ENCODE data around the gene TOX2. TPM values are rescaled to one million over a fixed set of nuclear protein-coding genes. Genes with fewer than 3 reads are reported as not detected.

Gene TOX2
- total RNA-seq, 1 donor from 2014 or later = 24.3 TPM

DNA sequence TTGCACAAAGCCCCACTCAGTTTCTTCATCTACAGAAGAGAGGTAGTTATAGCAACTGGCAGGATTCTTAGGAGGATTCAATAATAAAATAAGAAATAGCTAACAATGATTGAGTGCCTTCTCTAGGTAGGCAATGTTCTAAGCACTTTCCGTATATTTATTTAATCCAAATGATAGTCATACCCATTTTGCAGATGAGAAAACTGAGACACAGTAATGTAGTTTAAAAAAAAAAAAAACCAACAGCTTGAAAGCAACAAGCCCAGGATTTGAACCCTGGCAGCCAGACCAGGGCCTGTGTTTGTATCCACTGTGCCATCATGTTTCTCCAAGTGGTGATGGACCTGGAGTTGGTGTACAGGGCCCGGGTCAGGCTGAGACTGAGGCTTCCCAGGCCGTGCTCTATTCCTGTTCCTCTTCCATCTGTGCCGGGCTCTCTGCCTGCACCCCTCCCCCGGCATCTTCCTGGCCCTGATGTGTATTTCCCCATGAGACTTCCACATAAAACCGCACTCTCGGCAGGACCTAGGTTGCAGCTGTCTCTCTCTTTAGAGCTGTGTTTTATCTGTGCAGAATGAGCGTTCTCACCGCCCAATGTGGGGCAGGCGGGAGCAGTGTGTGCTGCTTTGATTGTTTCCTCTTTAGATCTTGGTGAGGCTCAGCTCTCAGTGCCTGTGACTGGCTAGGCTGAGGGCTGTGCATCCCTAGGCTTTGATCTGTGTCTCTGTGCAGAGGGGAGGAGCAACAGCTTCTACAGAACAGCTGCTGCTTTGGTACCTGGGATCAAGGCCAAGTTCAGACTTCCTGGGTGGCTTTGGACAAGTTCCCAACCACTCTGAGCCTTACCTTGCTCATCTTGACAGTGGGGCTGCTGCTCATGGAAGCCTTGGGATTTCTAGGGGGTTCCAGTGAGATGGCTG lies 49.5 kb downstream of the TOX2 start:
- Histone ChIP-seq H3K4me3 (no peak overlapping the region), H3K4me1 (peaks cover 32% of the 10 kb centered on the region), H3K27me3 (no peaks in the 10 kb centered on the region), H3K36me3 (no peaks in the 10 kb centered on the region), H3K27ac (no peak overlapping the region), H3K9me3 (no peaks in the 10 kb centered on the region)
- intact Hi-C loops (cut with DNase I) = no loop called here
- peak; percentile 58 for ATAC-seq
- DNase-seq = peak; percentile 65
- TF ChIP-seq, protein P1, sequence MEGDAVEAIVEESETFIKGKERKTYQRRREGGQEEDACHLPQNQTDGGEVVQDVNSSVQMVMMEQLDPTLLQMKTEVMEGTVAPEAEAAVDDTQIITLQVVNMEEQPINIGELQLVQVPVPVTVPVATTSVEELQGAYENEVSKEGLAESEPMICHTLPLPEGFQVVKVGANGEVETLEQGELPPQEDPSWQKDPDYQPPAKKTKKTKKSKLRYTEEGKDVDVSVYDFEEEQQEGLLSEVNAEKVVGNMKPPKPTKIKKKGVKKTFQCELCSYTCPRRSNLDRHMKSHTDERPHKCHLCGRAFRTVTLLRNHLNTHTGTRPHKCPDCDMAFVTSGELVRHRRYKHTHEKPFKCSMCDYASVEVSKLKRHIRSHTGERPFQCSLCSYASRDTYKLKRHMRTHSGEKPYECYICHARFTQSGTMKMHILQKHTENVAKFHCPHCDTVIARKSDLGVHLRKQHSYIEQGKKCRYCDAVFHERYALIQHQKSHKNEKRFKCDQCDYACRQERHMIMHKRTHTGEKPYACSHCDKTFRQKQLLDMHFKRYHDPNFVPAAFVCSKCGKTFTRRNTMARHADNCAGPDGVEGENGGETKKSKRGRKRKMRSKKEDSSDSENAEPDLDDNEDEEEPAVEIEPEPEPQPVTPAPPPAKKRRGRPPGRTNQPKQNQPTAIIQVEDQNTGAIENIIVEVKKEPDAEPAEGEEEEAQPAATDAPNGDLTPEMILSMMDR (IDR thresholded peaks at IDR 0.05) = no peak

DNA sequence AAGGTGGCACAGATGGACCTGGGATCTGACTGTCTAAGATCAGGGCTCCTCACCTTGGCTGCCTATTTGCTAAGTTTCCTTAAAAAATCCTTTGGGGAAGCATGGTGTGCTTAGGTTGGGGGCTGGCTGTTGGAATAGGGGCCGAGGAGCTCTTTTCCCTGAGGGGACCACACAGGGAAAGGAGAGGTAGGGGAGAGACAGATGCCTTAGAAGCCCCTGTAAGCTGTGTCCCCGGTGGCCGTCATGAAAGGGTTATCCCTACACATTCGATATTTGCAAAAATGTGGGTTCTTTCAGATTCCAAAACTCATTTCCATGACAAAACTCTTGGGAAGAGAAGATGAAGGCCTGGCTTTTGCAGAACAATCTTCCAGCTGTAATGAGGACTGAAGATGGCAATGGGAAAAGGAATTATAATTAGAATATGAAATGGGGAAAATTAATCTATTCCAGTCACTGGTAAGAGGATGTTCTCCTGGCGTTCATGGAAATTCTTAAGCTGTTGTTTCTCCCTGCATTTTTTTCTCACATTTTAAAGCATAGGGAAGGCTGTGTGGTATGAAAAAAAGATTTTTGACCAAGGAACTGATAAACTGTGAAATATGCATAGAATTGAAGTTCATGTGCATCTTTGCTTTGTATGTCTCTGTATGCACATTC lies 53.8 kb downstream of the TOX2 start:
- ATAC-seq = no peak
- intact Hi-C loops (cut with DNase I) = no loop called here
- no peaks in the 10 kb centered on the region for H3K27me3 ChIP-seq
- H3K9me3 ChIP-seq = no peaks in the 10 kb centered on the region
- TF ChIP-seq, protein P1 (IDR thresholded peaks at IDR 0.05) = no peak
- peaks cover 12% of the 10 kb centered on the region for H3K4me1 ChIP-seq
- H3K36me3 ChIP-seq = no peaks in the 10 kb centered on the region
- H3K27ac ChIP-seq = no peak overlapping the region
- no peak overlapping the region for H3K4me3 ChIP-seq
- no peak for DNase-seq

DNA sequence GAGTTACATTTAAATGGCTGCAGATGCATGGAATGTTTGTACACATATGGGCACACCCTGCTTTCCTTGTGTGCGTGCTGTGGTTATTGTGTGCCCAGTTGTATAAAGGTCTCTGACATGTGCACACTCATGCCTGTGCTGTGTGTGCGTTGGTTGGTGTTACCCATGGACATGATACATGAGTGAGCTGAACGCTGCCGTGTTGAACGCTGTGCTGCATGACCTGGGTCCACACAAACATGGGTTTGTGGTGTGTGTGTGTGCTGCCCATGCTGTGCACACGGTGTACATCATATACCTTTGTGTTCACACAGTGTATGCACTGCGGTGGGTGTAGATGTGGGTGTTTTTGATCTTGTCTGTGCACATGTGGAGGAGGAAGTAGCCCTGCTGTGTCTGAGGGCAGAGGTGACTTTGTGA lies 54.4 kb downstream of the TOX2 start:
- intact Hi-C loops (cut with DNase I) = no loop called here

DNA sequence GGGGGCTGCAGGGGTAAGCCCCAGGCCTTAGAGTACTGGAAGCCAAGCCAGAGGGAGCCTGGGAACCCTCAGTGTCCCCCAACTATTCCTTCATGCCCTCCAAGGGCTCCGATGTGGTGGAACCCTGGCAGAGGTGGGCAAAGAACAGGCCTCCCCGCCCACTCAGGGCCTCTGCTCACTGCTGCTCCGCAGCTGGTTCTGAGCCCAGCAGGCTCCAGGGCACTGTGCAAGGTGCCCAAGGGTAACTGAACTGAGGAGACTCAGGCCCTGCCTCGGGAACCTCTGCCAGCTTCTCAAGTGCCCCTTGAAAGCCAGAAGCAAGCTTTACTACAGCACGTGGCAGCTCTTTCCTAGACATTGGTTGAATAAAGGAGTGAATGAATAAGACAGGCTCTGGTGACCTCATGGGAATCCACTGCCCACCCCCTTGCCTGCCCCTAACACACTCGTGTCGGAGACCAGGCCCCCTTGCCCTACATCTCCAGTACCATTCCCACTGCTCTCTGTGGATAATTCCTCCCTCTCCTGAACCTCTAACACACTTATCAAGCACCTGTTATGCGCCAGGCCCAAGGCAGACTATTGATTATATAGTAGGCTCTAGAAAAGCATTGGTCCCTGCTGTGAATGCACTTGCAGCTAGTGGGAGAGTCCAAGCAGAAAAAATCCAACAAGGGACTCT lies 55.0 kb downstream of the TOX2 start:
- ATAC-seq = peak; percentile 78
- no peaks in the 10 kb centered on the region for H3K27me3 ChIP-seq
- no peak overlapping the region for H3K4me3 ChIP-seq
- H3K4me1 ChIP-seq = peaks cover 4% of the 10 kb centered on the region
- peak; percentile 78 for DNase-seq
- TF ChIP-seq, protein P1 (IDR thresholded peaks at IDR 0.05) = no peak
- intact Hi-C loops (cut with DNase I) = no loop called here
- H3K27ac ChIP-seq = no peak overlapping the region
- no peaks in the 10 kb centered on the region for H3K36me3 ChIP-seq
- H3K9me3 ChIP-seq = no peaks in the 10 kb centered on the region

More for the DNA sequence above, 54.4 kb downstream of the TOX2 start:
- Histone ChIP-seq H3K4me1 (peaks cover 9% of the 10 kb centered on the region), H3K36me3 (no peaks in the 10 kb centered on the region), H3K27ac (no peak overlapping the region), H3K4me3 (no peak overlapping the region), H3K27me3 (no peaks in the 10 kb centered on the region), H3K9me3 (no peaks in the 10 kb centered on the region)
- ATAC-seq (no peak), DNase-seq (no peak)
- TF ChIP-seq, protein P1 (IDR thresholded peaks at IDR 0.05) = no peak

DNA sequence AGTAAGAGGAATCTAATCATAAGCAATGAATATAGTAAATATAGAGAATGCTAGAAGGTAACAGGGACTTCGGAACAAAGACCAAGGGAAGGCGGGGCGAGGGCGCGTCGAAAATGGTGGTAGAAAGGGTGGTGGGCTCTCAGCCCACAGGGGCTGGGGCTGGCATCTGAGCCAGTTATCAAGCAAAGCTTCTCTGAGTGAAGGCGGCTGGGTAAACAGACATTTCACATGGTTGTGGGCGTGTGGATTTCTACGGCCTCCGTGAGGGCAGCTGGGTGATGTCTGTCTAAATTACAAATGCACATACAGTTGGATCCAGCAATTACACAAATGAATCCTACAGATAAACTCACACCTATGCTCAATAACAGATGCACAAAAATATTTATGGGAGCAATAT lies 56.6 kb downstream of the TOX2 start:
- intact Hi-C loops (cut with DNase I) = no loop called here
- TF ChIP-seq, protein P1 (IDR thresholded peaks at IDR 0.05) = no peak
- no peak overlapping the region for H3K27ac ChIP-seq
- H3K4me3 ChIP-seq = no peak overlapping the region
- H3K9me3 ChIP-seq = no peaks in the 10 kb centered on the region
- H3K27me3 ChIP-seq = no peaks in the 10 kb centered on the region
- DNase-seq = no peak
- no peak for ATAC-seq
- H3K4me1 ChIP-seq = peaks cover 4% of the 10 kb centered on the region
- H3K36me3 ChIP-seq = no peaks in the 10 kb centered on the region

Data from upper lobe of right lung (tissue), 1 donor.